A549 (cell line): Measurements from ENCODE around the gene SUPT4H1. TPM values are rescaled to one million over a fixed set of nuclear protein-coding genes. Genes with fewer than 3 reads are reported as not detected.

Experiments used
- ATAC-seq, 2 experiments: fragments of 200-7000 bp in 1 of 2; fragments of >200 bp in 1 of 2; cut with Nextera tagmentation in 1 of 2; cut with Tn5 transposase in 1 of 2; 3 replicates each; pipeline versions ENCODE4 v1.8.0 to v1.9.1; 2018 to 2020; ENCODE audit warnings: mild to moderate bottlenecking in 1 of 2, moderate library complexity in 1 of 2
- CTCF ChIA-PET: fragments of 300-600 bp; sonication (Branson Sonifier 250); formaldehyde crosslinking; extraction: SDS; loops from one replicate; lab custom pipeline; 2021; ENCODE audit warnings: antibody characterized with exemption, inconsistent platforms; lab: Yijun Ruan, JAX
- POLR2A ChIA-PET: fragments of 350-600 bp; formaldehyde crosslinking; extraction: SDS; loops from one replicate; lab custom pipeline; 2021; ENCODE audit warnings: antibody characterized with exemption, inconsistent platforms; lab: Yijun Ruan, JAX
- DNase-seq, 2 experiments: peaks; one replicate each; pipeline versions ENCODE4 v3.0.0 to v3.0.0-alpha.2; 2011 to 2016; ENCODE audit warnings: low read depth in 1 of 2, low spot score in 1 of 2
- FAIRE-seq: peaks from 2 replicates; lab custom pipeline; 2011; peaks lifted over from hg19 to GRCh38; lab: Jason Lieb, UNC
- H3K27ac ChIP-seq, 2 experiments: fragments of >200 bp; sonication (Bioruptor Twin); formaldehyde crosslinking; 3 replicates each; pipeline ENCODE4 v1.5.1; 2016 to 2017
- H3K4me1 ChIP-seq: fragments of >200 bp; sonication (Bioruptor Twin); formaldehyde crosslinking; 3 replicates; pipeline ENCODE4 v1.6.1; 2016
- H3K4me2 ChIP-seq: fragments of >200 bp; sonication (Bioruptor Twin); formaldehyde crosslinking; 3 replicates; pipeline ENCODE4 v1.6.1; 2016
- H3K4me3 ChIP-seq: fragments of >200 bp; sonication (Bioruptor Twin); formaldehyde crosslinking; 3 replicates; pipeline ENCODE4 v1.5.1; 2016
- H3K9me3 ChIP-seq: fragments of >200 bp; sonication (Bioruptor Twin); formaldehyde crosslinking; 3 replicates; pipeline ENCODE4 v1.6.1; 2016
- CBX8 ChIP-seq: fragments of 200-600 bp; sonication (generic); IDR thresholded peaks from 2 replicates; pipeline ENCODE4 v1.6.1; 2016
- EHF ChIP-seq: fragments of 250-450 bp; sonication (Bioruptor Pico); IDR thresholded peaks from 2 replicates; pipeline ENCODE4 v1.5.0; 2020; ENCODE audit warnings: mild to moderate bottlenecking
- EHMT2 ChIP-seq: fragments of 200-600 bp; sonication (generic); IDR thresholded peaks from 2 replicates; pipeline ENCODE4 v1.6.1; 2016; ENCODE audit warnings: antibody characterized with exemption, low read depth, mild to moderate bottlenecking, moderate library complexity
- FOXS1 ChIP-seq: fragments of 250-450 bp; sonication (Bioruptor Pico); IDR thresholded peaks from 2 replicates; pipeline ENCODE4 v1.5.0; 2020; ENCODE audit warnings: mild to moderate bottlenecking, moderate library complexity
- HOXA7 ChIP-seq: fragments of 250-450 bp; sonication (Bioruptor Pico); IDR thresholded peaks from 2 replicates; pipeline ENCODE4 v1.5.0; 2020; ENCODE audit warnings: mild to moderate bottlenecking, moderate library complexity
- HOXB5 ChIP-seq: fragments of 250-450 bp; sonication (Bioruptor Pico); IDR thresholded peaks from 2 replicates; pipeline ENCODE4 v1.5.0; 2020; ENCODE audit warnings: mild to moderate bottlenecking, moderate library complexity
- POLR2A ChIP-seq: IDR thresholded peaks from 2 replicates; pipeline ENCODE4 v1.6.1; 2012; ENCODE audit warnings: mild to moderate bottlenecking, low read length
- RAD21 ChIP-seq, 2 experiments: fragments of >200 bp in 1 of 2; sonication (Bioruptor Twin) in 1 of 2; formaldehyde crosslinking in 1 of 2; IDR thresholded peaks in 1 of 2; conservative IDR thresholded peaks in 1 of 2; 2 replicates in 1 of 2; 3 replicates in 1 of 2; pipeline ENCODE4 v1.6.1; 2012 to 2018; ENCODE audit warnings: inconsistent platforms in 1 of 2
- RARB ChIP-seq: fragments of 250-450 bp; sonication (Bioruptor Pico); IDR thresholded peaks from 2 replicates; pipeline ENCODE4 v1.8.0; 2021; ENCODE audit warnings: mild to moderate bottlenecking, moderate library complexity
- RFX5 ChIP-seq: fragments of 450-650 bp; IDR thresholded peaks from 2 replicates; pipeline ENCODE4 v1.7.1; 2014; ENCODE audit warnings: antibody characterized with exemption, mild to moderate bottlenecking, moderate library complexity
- SMC3 ChIP-seq: fragments of >200 bp; sonication (Bioruptor Twin); formaldehyde crosslinking; IDR thresholded peaks from 3 replicates; pipeline ENCODE4 v1.6.1; 2018; ENCODE audit warnings: inconsistent platforms
- TFCP2L1 ChIP-seq: fragments of 250-450 bp; sonication (Bioruptor Pico); IDR thresholded peaks from 2 replicates; pipeline ENCODE4 v1.5.0; 2021; ENCODE audit warnings: mild to moderate bottlenecking
- TP53 ChIP-seq: fragments of 250-450 bp; sonication (Bioruptor Pico); IDR thresholded peaks from 2 replicates; pipeline ENCODE4 v1.5.0; 2021; ENCODE audit warnings: mild to moderate bottlenecking, moderate library complexity
- ZSCAN20 ChIP-seq: fragments of 250-450 bp; sonication (Bioruptor Pico); IDR thresholded peaks from 2 replicates; pipeline ENCODE4 v1.8.0; 2022; ENCODE audit warnings: mild to moderate bottlenecking, moderate library complexity
- WGBS: methylation state at CpG from one replicate; pipeline ENCODE4 v1.1.6; 2017; ENCODE audit errors: missing lambda C conversion rate; 5-methylcytosine and 5-hydroxymethylcytosine counted together
- polyA plus RNA-seq, 4 experiments: library from polyadenylated mRNA; depleted of rRNA in 3 of 4; stranded (reverse); fragments of >200 nt; fragmentation: RNase III in 1 of 4; extraction: RNeasy Plus Mini Kit Qiagen cat#74134 plus additional on column Dnase treatment in 1 of 4; gene quantifications; 2 replicates in 3 of 4; 3 replicates in 1 of 4; pipeline ENCODE4 v1.2.3, GENCODE V29; 2011 to 2017
- TF ChIP-seq, protein P1 (sequence below): fragments of >200 bp; sonication (Bioruptor Twin); formaldehyde crosslinking; IDR thresholded peaks from 3 replicates; pipeline ENCODE4 v1.6.1; 2016
- TF ChIP-seq, protein P2 (sequence below): fragments of 200-600 bp; sonication (generic); IDR thresholded peaks from 2 replicates; pipeline ENCODE4 v1.6.1; 2016; ENCODE audit warnings: antibody characterized with exemption, mild to moderate bottlenecking, moderate library complexity

Gene SUPT4H1
- polyA plus RNA-seq, 2 of the 4 experiments (the other 2 are of a cell fraction) = 123 to 241 TPM

DNA sequence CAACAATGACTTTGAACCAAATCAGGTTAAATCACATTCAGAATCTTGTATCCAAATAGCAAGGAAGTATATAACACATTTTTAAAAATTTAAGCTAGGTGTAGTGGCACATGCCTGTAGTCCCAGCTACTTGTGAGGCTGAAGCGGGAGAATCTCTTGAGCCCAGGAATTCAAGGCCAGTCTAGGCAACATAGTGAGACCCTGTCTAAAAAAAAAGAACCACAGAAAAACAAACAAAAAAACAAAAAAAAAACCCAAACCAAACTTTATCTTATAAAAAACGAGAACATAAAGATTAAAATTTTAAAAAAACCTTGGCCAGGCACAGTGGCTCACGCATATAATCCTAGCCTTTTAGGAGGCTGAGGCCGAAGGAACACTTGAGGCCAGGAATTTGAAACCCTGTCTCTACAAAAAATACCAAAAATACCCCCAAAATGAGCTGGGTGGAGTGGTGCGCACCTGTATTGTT lies 11.6 kb downstream of the SUPT4H1 start (continued):
- TF ChIP-seq, protein P1, sequence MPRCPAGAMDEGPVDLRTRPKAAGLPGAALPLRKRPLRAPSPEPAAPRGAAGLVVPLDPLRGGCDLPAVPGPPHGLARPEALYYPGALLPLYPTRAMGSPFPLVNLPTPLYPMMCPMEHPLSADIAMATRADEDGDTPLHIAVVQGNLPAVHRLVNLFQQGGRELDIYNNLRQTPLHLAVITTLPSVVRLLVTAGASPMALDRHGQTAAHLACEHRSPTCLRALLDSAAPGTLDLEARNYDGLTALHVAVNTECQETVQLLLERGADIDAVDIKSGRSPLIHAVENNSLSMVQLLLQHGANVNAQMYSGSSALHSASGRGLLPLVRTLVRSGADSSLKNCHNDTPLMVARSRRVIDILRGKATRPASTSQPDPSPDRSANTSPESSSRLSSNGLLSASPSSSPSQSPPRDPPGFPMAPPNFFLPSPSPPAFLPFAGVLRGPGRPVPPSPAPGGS = no peak
- TF ChIP-seq, protein P2, sequence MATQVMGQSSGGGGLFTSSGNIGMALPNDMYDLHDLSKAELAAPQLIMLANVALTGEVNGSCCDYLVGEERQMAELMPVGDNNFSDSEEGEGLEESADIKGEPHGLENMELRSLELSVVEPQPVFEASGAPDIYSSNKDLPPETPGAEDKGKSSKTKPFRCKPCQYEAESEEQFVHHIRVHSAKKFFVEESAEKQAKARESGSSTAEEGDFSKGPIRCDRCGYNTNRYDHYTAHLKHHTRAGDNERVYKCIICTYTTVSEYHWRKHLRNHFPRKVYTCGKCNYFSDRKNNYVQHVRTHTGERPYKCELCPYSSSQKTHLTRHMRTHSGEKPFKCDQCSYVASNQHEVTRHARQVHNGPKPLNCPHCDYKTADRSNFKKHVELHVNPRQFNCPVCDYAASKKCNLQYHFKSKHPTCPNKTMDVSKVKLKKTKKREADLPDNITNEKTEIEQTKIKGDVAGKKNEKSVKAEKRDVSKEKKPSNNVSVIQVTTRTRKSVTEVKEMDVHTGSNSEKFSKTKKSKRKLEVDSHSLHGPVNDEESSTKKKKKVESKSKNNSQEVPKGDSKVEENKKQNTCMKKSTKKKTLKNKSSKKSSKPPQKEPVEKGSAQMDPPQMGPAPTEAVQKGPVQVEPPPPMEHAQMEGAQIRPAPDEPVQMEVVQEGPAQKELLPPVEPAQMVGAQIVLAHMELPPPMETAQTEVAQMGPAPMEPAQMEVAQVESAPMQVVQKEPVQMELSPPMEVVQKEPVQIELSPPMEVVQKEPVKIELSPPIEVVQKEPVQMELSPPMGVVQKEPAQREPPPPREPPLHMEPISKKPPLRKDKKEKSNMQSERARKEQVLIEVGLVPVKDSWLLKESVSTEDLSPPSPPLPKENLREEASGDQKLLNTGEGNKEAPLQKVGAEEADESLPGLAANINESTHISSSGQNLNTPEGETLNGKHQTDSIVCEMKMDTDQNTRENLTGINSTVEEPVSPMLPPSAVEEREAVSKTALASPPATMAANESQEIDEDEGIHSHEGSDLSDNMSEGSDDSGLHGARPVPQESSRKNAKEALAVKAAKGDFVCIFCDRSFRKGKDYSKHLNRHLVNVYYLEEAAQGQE = no peak
- TF ChIP-seq, all 56 proteins: peak for 0

DNA sequence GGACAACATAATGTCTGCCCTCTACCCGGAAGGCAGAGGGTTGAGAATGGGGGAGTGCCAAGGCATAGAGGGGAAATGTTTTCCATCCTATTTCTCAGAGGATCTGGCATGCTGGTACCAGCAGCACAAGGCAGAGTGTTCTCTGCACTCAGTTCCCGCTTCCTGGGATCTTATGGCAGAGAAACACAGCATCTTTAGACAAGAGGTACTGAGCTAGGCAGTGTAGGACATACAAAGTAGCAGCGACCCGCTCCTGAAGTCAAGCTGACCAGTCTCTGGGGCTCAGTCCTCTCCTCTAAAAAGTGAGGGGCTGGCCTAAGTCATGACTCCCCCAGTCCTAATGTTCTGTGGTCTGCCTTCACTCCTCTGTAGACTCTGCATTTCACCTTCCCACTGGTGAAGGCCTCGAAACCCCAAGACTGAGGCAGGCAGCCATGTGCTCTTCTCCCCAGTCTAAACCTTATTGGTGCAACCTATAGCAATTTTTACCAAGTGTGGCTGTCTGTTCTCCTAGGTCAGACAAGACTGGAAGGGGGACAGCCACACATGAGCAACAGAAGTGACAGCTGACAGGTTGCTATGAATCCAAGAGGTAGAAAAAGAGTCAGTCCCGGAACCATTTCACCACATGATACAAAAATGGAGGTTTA lies 12.1 kb downstream of the SUPT4H1 start:
- CTCF ChIA-PET = interaction anchor here (0.8 to 1.3 kb wide), 4 partner anchors 14 to 121 kb away, joined by 3 to 4 read pairs (median 3); no protein-coding TSS in a partner anchor
- ATAC-seq = no peak
- 90% methylated on average over 6 of the region's 6 CpGs for WGBS
- DNase-seq = no peak
- Histone ChIP-seq H3K4me2 (no peak overlapping the region), H3K27ac (no peak overlapping the region), H3K9me3 (no peaks in the 10 kb centered on the region), H3K4me1 (0 out of 3 replicates have a peak, but pooled peaks cover 2% of the 10 kb centered on the region), H3K4me3 (no peak overlapping the region)
- TF ChIP-seq, protein P1 = no peak
- TF ChIP-seq RFX5 = no peak
- no peak for TF ChIP-seq EHF (CRISPR knock-in tag)
- no peak for TF ChIP-seq FOXS1 (CRISPR knock-in tag)
- TF ChIP-seq RAD21 (conservative IDR thresholded peaks at IDR 0.05 in 1 of 2, IDR thresholded peaks at IDR 0.05 in 1 of 2) = no peak
- TF ChIP-seq EHMT2 = no peak
- TF ChIP-seq SMC3 = no peak
- TF ChIP-seq CBX8 = no peak
- no peak for TF ChIP-seq HOXA7 (CRISPR knock-in tag)
- TF ChIP-seq POLR2A = no peak
- TF ChIP-seq TP53 (CRISPR knock-in tag) = no peak
- TF ChIP-seq RARB = no peak
- TF ChIP-seq ZSCAN20 (CRISPR knock-in tag) = no peak
- no peak for TF ChIP-seq HOXB5 (CRISPR knock-in tag)
- TF ChIP-seq TFCP2L1 (CRISPR knock-in tag) = no peak
- POLR2A ChIA-PET = interaction anchor here (1.6 kb wide), 1 partner anchor 12 kb away, joined by 4 read pairs; the partner anchor contains the start of gene SUPT4H1
- FAIRE-seq = no peak
